ENCODE measurements around the gene MAPK1.
"Not testable (repeated sequence)": the region's sequence is repeated elsewhere in the genome, so short reads cannot be mapped to it uniquely, and the experiment has no call there.

MAPK1 gene

GRCh38 chr22:21867528-21868266 lies at the start of gene MAPK1:
TSS of gene MAPK1 (minus strand) at chr22:21867645. CDS start at chr22:21867440, 205 bp downstream.
- peak; percentile 94 for DNase-seq (ENCODE audit: low spot score)

- no peak for DNase-seq (ENCODE audit: low spot score)
Observed at GRCh38 chr22:21916309-21916918, 49.0 kb upstream of the MAPK1 start.

- DNase-seq (ENCODE audit: low spot score): no peak
Observed at GRCh38 chr22:21915624-21916308, 48.3 kb upstream of the MAPK1 start.

DNA sequence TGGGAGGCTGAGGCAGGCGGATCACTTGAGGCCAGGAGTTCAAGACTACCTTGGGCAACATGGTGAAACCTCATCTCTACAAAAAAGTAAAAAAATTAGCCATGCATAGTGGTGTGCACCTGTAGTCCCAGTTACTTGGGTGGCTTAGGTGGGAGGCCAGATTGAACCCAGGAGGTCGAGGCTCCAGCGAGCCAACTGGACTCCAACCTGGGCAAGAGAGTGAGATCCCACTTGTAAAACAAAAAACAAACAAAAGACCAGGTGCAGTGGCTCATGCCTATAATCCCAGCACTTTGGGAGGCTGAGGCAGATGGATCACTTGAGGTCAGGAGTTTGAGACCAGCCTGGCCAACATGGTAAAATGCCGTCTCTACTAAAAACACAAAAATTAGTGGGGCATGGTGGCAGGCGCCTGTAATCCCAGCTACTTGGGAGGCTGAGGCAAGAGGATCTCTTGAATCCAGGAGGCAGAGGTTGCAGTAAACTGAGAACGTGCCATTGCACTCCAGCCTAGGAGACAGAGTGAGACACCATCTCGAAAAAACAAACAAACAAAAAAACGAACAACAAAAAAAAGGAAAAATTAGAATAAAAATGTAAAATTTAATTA lies 46.7 kb upstream of the MAPK1 start:
- DNase-seq (ENCODE audit: low spot score): not testable (repeated sequence)

DNA sequence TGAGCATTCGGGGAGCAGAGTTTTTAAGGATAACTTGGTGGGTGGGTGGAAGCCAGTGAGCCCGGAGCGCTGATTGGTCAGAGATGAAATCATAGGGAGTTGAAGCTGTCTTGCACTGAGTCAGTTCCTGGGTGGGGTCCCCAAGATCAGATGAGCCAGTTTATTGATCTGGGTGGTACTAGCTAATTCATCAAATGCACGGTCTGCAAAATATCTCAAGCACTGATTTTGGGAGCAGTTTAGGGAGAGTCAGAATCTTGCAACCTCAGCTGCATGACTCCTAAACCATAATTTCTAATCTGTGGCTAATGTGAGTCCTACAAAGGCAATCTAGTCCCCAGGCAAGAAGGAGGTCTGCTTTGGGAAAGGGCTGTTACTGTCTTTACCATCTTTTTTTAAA lies 42.9 kb upstream of the MAPK1 start:
- DNase-seq (ENCODE audit: low spot score): not testable (repeated sequence)

- no peak for DNase-seq (ENCODE audit: low spot score)
Observed at GRCh38 chr22:21909871-21910270, 42.4 kb upstream of the MAPK1 start.

DNA sequence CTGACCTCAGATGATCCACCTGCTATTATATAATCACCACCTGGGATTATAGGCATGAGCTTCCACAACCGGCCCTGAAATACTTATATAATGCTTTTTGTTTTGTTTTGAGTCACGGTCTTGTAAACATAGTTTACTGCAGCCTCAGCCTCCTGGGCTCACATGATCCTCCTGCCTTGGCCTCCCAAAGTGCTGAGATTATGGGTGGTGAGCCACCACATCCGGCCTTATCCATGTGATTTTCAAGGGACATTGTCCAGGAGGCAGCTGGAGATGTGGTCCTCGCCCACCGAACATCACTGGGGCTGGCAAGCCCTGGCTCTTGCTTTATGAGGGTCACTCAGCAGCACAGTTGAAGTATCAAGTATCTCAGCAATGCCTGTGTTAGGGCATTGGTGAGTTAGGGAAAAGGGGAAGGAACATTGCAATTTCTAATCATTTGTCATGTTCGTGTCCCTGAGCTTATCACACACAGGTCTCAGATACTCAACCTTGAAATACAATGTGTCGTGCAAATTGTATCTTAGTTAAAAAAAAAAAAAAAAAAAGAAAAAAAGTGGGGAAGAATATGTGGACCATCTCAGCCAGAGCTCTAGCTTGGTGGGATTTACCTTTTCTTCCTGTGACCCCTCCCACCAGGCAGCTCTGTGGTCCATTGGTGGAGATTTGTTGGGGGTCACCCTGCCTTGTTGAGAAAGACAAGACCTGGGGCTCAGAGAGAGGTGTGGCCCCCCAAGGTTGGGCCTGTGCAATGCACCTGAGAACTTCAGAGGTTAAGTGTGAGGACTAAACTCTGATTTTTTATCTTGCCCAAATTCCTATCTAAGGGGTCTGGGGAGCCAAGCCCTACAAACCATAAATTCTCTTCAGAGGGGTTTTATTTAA lies 40.4 kb upstream of the MAPK1 start:
- DNase-seq (ENCODE audit: low spot score): no peak

- DNase-seq (ENCODE audit: low spot score): not testable (repeated sequence)
Observed at GRCh38 chr22:21905234-21905633, 37.8 kb upstream of the MAPK1 start.

- DNase-seq (ENCODE audit: low spot score): no peak
Observed at GRCh38 chr22:21904250-21904789, 36.9 kb upstream of the MAPK1 start.

DNA sequence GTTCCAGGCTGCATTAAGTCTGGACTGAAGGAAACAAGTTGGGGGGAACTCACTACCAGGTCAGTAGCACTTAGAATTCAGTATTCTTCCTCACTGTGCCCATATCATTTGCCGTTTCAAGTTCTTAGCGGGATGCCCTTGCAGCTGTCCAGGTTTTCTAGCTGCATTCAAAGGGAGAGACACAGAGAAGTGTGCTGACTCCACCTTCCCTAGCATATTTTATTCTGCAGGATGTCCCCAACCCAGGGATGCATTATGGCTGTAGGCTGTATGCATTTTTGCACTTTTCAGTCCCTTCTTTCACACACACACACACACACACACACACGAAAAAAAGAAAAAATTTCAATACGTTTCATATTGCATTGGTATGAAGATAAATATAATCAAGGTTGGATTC lies 35.8 kb upstream of the MAPK1 start:
- no peak for DNase-seq (ENCODE audit: low spot score)

- DNase-seq (ENCODE audit: low spot score): no peak
Observed at GRCh38 chr22:21902296-21903087, 35.0 kb upstream of the MAPK1 start.

DNA sequence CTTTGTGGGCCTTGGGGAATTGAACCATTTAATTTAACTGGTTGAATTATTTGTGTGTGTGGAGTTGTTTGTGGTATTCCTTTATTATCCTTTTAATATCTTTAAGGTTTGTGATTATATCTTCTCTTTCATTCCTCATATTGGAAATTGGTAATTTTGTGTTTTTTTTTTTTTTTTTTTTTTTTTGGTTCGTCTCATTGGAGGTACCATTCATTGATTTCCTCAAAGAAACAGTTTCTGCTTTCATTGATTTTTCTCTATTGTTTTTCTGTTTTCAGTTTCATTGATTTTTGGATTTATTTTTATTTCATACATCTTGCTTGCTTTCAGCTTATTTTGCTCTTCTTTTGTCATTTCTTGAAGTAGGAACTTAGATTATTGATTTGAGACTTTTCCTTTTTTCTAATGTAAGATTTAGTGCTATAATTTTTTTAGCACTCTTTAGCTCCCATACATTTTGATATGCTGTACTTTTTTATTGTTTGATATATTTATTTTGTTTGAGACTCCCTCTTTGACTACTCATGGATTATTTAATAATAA lies 31.0 kb upstream of the MAPK1 start:
- no peak for DNase-seq (ENCODE audit: low spot score)

DNA sequence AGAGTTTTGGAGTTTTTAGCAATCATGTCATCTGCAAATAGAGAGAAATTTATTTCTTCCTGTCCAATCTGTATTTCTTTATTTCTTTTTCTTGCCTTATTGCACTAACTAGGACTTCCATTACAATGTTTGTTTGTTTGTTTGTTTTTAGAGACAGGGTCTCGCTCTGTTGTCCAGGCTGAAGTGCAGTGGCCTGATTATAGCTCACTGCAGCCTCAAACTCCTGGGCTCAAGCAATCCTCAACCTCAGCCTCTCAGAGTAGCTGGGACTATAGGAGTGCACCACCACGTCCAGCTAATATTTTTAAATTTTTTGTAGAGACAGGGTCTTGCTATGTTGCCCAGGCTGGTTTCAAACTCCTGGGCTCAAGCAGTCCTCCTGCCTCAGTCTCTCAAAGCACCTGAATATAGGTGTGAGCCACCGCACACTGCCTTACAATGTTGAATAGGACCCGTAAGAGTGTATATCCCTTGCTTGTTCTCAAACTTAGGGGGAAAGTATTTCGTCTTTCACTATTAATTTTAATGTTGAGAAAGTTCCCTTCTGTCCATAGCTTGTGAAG lies 29.6 kb upstream of the MAPK1 start:
- no peak for DNase-seq (ENCODE audit: low spot score)

DNA sequence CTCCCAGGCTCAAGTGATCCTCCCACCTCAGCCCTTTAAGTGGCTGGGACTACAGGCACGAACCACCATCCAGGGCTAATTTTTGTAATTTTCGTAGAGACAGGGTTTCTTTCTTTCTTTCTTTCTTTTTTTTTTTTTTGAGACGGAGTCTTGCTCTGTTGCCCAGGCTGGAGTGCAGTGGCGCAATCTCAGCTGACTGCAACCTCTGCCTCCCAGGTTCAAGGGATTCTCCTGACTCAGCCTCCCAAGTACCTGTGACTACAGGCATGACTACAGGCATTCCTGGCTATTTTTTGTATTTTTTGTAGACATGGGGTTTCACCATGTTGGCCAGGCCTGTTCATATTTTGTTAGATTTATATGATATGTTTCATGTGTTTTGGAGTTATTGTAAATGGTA lies 28.8 kb upstream of the MAPK1 start:
- DNase-seq (ENCODE audit: low spot score): not testable (repeated sequence)

- DNase-seq (ENCODE audit: low spot score): no peak
Observed at GRCh38 chr22:21894799-21895198, 27.4 kb upstream of the MAPK1 start.

GRCh38 chr22:21889251-21889990 lies 22.0 kb upstream of the MAPK1 start:
- DNase-seq (ENCODE audit: low spot score): no peak

- no peak for DNase-seq (ENCODE audit: low spot score)
Observed at GRCh38 chr22:21887841-21888240, 20.4 kb upstream of the MAPK1 start.

GRCh38 chr22:21883930-21884329 lies 16.5 kb upstream of the MAPK1 start:
- not testable (repeated sequence) for DNase-seq (ENCODE audit: low spot score)

GRCh38 chr22:21882754-21883333 lies 15.4 kb upstream of the MAPK1 start:
- not testable (repeated sequence) for DNase-seq (ENCODE audit: low spot score)

Measured in CD4-positive, alpha-beta T cell treated with Interleukin-2 at 100 ng/mL for 4 hours (primary cell).